Dermis lymphatic vessel endothelial cell (primary cell): Measurements from ENCODE around the gene ZNF761. TPM values are rescaled to one million over a fixed set of nuclear protein-coding genes. Genes with fewer than 3 reads are reported as not detected.

ENCODE experiments used
- total RNA-seq: library from RNA; depleted of rRNA; stranded (reverse); fragments of >200 nt; gene quantifications from 2 replicates; pipeline ENCODE4 v1.2.1, GENCODE V29; 2014

Gene ZNF761
- 6.9 and 9.4 TPM in 2 replicates for total RNA-seq

GRCh38 chr19:53431399-53432087 lies at the start of gene ZNF761:
TSS of gene ZNF761 (plus strand) at chr19:53431984. CDS start at chr19:53447269, 15,285 bp downstream.

GRCh38 chr19:53394974-53395839 lies 36.6 kb upstream of the ZNF761 start, which contains the start of gene ZNF765:
TSS of gene ZNF765 (plus strand) at chr19:53395149. CDS start at chr19:53398016, 2,867 bp downstream.

GRCh38 chr19:53467485-53468262 lies 35.9 kb downstream of the ZNF761 start, which contains the start of gene ZNF813:
TSS of gene ZNF813 (plus strand) at chr19:53467733. CDS start at chr19:53483823, 16,090 bp downstream.

Other genes starting within 250 kb of the ZNF761 start
- 1.4 and 2.5 TPM in 2 replicates for gene ZNF665, start 238.6 kb upstream of the ZNF761 start, total RNA-seq
- 13.3 and 13.7 TPM in 2 replicates for gene ZNF677, start 177.1 kb upstream of the ZNF761 start, total RNA-seq
- not detected in 2 replicates for gene VN1R2, start 173.7 kb upstream of the ZNF761 start, total RNA-seq
- gene VN1R4, start 164.3 kb upstream of the ZNF761 start, total RNA-seq: not detected in 2 replicates
- gene ZNF845, start 98.2 kb upstream of the ZNF761 start, total RNA-seq: 8.2 and 10.3 TPM in 2 replicates
- gene ZNF525, start 66.3 kb upstream of the ZNF761 start, total RNA-seq: 7.2 and 10.3 TPM in 2 replicates
- gene ZNF765, start 36.8 kb upstream of the ZNF761 start, total RNA-seq: 11.5 and 16.1 TPM in 2 replicates
- gene ZNF813, start 35.7 kb downstream of the ZNF761 start, total RNA-seq: 4.4 and 7.3 TPM in 2 replicates
- 6.7 and 7.4 TPM in 2 replicates for gene ZNF331, start 106.2 kb downstream of the ZNF761 start, total RNA-seq
- not detected in 2 replicates for gene DPRX, start 200.0 kb downstream of the ZNF761 start, total RNA-seq